HG02870 (cell line): ENCODE results near the gene FRG1.
"Not testable (repeated sequence)": the region's sequence is repeated elsewhere in the genome, so short reads cannot be mapped to it uniquely, and the experiment has no call there.

Experiments
- ATAC-seq: cut with Tn5 transposase; IDR thresholded peaks from one replicate; pipeline ENCODE4 v1.9.1; 2021; ENCODE audit warnings: mild to moderate bottlenecking, moderate library complexity; ENCODE audit not compliant: unreplicated experiment

The FRG1 gene

GRCh38 chr4:189984661-189985060 is 44.0 kb downstream of the FRG1 start:
- not testable (repeated sequence) for ATAC-seq

GRCh38 chr4:189985651-189986243 is 45.1 kb downstream of the FRG1 start:
- ATAC-seq: not testable (repeated sequence)

GRCh38 chr4:189988877-189989431 is 48.3 kb downstream of the FRG1 start:
- ATAC-seq: no peak

- not testable (repeated sequence) for ATAC-seq
These were observed 49.3 kb downstream of the FRG1 start for GRCh38 chr4:189989941-189990340.
